ENCODE measurements around the gene HECTD2.

DNA sequence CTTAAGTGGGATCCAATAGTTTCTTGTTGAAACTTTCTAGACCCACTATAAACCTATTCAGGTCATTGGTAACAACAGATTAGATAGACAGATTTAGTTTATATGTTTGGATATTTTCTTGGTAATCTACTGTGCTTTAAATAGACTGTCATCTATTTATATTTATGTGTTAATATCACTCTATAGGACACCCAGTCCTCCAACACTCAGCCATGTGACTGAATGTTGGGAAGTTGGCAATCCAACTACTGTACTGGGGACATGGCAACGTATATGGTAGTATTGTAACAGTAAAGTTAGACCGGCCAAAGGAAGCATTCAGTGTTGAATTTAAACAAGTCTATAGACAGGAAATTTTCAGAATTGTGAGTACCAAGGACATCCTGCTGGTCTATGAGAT, 42.6 kb upstream of the HECTD2 start:
- TF ChIP-seq, protein P1, sequence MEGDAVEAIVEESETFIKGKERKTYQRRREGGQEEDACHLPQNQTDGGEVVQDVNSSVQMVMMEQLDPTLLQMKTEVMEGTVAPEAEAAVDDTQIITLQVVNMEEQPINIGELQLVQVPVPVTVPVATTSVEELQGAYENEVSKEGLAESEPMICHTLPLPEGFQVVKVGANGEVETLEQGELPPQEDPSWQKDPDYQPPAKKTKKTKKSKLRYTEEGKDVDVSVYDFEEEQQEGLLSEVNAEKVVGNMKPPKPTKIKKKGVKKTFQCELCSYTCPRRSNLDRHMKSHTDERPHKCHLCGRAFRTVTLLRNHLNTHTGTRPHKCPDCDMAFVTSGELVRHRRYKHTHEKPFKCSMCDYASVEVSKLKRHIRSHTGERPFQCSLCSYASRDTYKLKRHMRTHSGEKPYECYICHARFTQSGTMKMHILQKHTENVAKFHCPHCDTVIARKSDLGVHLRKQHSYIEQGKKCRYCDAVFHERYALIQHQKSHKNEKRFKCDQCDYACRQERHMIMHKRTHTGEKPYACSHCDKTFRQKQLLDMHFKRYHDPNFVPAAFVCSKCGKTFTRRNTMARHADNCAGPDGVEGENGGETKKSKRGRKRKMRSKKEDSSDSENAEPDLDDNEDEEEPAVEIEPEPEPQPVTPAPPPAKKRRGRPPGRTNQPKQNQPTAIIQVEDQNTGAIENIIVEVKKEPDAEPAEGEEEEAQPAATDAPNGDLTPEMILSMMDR (conservative IDR thresholded peaks at IDR 0.05; ENCODE audit: low read depth, low read length) = no peak
- TF ChIP-seq EZH2 (IDR thresholded peaks at IDR 0.05; ENCODE audit: borderline replicate concordance, low read depth, low read length, poor library complexity, severe bottlenecking) = no peak

All from A673 (cell line).